ENCODE data around the gene SLC26A6. TPM values are rescaled to one million over a fixed set of nuclear protein-coding genes. Genes with fewer than 3 reads are reported as not detected.

The SLC26A6 gene
- total RNA-seq, 1 experiment from 2014 or later: 58.9 TPM

- peak; percentile 16; the same call in 1 of the 2 replicates for TF ChIP-seq FOXP1 (CRISPR knock-in tag; IDR thresholded peaks at IDR 0.05; ENCODE audit: borderline replicate concordance)
- no peak for TF ChIP-seq ZNF396 (CRISPR knock-in tag; IDR thresholded peaks at IDR 0.05; ENCODE audit: borderline replicate concordance)
- TF ChIP-seq SP1 (CRISPR knock-in tag; conservative IDR thresholded peaks at IDR 0.05): no peak
- TF ChIP-seq MYBL2 (CRISPR knock-in tag; IDR thresholded peaks at IDR 0.05): peak; percentile 52; the same call in 1 of the 2 replicates
- no peak for TF ChIP-seq E2F5 (CRISPR knock-in tag; IDR thresholded peaks at IDR 0.05)
- no peak; the same call in 1 of the 2 replicates for TF ChIP-seq CREM (CRISPR knock-in tag; IDR thresholded peaks at IDR 0.05)
Measured at GRCh38 chr3:48634661-48635221, 520 bp downstream of the SLC26A6 start (continued).

DNA sequence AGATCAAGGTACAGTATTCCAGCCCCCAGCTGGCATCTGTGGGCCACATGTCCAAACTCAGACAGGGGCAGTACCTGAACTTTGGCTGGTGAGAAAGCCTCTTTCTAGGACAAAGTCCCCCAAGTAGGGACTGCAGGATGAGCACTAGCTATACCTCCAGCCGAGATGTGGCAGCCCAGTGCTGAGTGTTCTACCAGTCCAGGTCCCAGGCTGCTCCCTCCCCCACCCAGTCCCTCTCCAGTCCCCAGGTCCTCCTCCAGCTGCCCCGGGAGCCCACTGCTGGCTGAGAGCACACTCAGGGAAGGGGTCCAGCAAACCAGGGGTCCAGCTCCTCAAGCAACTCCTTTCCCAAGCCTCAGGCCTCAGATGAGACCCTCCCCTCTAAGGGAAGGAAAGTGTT lies 1.5 kb downstream of the SLC26A6 start:
- TF ChIP-seq ATF3 (CRISPR knock-in tag; conservative IDR thresholded peaks at IDR 0.05): no peak
- TF ChIP-seq ZNF219 (CRISPR knock-in tag; IDR thresholded peaks at IDR 0.05; ENCODE audit: borderline replicate concordance): no peak
- no peak for TF ChIP-seq PRRX2 (CRISPR knock-in tag; IDR thresholded peaks at IDR 0.05)
- no peak for TF ChIP-seq ETV6 (CRISPR knock-in tag; IDR thresholded peaks at IDR 0.05)
- TF ChIP-seq NFATC4 (CRISPR knock-in tag; IDR thresholded peaks at IDR 0.05): no peak
- no peak for TF ChIP-seq NR2C2 (CRISPR knock-in tag; IDR thresholded peaks at IDR 0.05)
- no peak for TF ChIP-seq ZNF416 (CRISPR knock-in tag; IDR thresholded peaks at IDR 0.05)
- TF ChIP-seq ZNF281 (CRISPR knock-in tag; IDR thresholded peaks at IDR 0.05): no peak
- TF ChIP-seq SOX15 (CRISPR knock-in tag; IDR thresholded peaks at IDR 0.05): no peak
- no peak for TF ChIP-seq PRDM15 (CRISPR knock-in tag; IDR thresholded peaks at IDR 0.05)
- ATAC-seq (no peak), DNase-seq (ENCODE audit: low spot score) (no peak)
- CTCF ChIA-PET: interaction anchor here (1.1 to 3.6 kb wide), 5 partner anchors 9 to 354 kb away, joined by 3 to 46 read pairs (median 39); no protein-coding TSS in a partner anchor
- Mint-ChIP-seq H3K4me1 (peaks cover 32% of the 10 kb centered on the region), H3K27me3 (ENCODE audit: low read depth) (no peaks in the 10 kb centered on the region), H3K36me3 (peaks cover 28% of the 10 kb centered on the region), H3K9me3 (no peaks in the 10 kb centered on the region), H3K4me3 (peak overlapping the region; percentile 84), H3K27ac (no peak overlapping the region)
- POLR2A ChIA-PET: interaction anchor here (1.0 to 2.6 kb wide), 2 partner anchors 9 to 24 kb away, joined by 4 to 11 read pairs; partner anchors contain the start of gene UQCRC1

DNA sequence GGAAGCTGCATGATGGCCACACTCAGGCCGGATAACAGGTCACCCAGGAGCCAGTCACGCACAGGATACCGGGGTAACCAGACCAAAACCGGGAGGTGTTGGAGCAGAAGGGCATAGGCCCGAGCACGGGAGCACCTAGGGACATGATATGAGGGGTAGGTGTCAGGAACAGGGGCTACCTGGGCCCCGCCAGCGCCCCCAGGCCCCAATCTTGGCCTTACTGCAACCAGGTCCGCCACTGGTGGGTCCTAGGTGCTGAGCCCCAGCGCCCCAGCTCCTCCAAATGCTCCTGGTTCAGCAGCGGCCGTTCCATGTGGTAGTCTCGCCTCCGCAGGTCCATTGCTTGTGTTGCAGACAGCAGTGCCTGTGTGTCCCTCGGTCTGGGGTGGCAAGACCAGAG lies 2.0 kb downstream of the SLC26A6 start:
- POLR2A ChIA-PET: no interaction called here
- H3K27me3 Mint-ChIP-seq (ENCODE audit: low read depth): no peaks in the 10 kb centered on the region
- H3K9me3 Mint-ChIP-seq: no peaks in the 10 kb centered on the region
- ATAC-seq (no peak), DNase-seq (ENCODE audit: low spot score) (no peak)
- CTCF ChIA-PET: interaction anchor here (1.1 to 3.6 kb wide), 3 partner anchors 23 to 355 kb away, joined by 3 to 39 read pairs (median 4); no protein-coding TSS in a partner anchor
- H3K4me1 Mint-ChIP-seq: peaks cover 31% of the 10 kb centered on the region
- no peak overlapping the region; the same call in none of the 2 replicates for H3K4me3 Mint-ChIP-seq
- H3K27ac Mint-ChIP-seq: no peak overlapping the region
- H3K36me3 Mint-ChIP-seq: peaks cover 30% of the 10 kb centered on the region
- no peak for TF ChIP-seq ZNF396 (CRISPR knock-in tag; IDR thresholded peaks at IDR 0.05; ENCODE audit: borderline replicate concordance)
- no peak for TF ChIP-seq OVOL2 (CRISPR knock-in tag; IDR thresholded peaks at IDR 0.05; ENCODE audit: borderline replicate concordance)
- TF ChIP-seq TEAD4 (CRISPR knock-in tag; IDR thresholded peaks at IDR 0.05): no peak
- TF ChIP-seq FOXP4 (CRISPR knock-in tag; IDR thresholded peaks at IDR 0.05): no peak
- TF ChIP-seq, protein P1, sequence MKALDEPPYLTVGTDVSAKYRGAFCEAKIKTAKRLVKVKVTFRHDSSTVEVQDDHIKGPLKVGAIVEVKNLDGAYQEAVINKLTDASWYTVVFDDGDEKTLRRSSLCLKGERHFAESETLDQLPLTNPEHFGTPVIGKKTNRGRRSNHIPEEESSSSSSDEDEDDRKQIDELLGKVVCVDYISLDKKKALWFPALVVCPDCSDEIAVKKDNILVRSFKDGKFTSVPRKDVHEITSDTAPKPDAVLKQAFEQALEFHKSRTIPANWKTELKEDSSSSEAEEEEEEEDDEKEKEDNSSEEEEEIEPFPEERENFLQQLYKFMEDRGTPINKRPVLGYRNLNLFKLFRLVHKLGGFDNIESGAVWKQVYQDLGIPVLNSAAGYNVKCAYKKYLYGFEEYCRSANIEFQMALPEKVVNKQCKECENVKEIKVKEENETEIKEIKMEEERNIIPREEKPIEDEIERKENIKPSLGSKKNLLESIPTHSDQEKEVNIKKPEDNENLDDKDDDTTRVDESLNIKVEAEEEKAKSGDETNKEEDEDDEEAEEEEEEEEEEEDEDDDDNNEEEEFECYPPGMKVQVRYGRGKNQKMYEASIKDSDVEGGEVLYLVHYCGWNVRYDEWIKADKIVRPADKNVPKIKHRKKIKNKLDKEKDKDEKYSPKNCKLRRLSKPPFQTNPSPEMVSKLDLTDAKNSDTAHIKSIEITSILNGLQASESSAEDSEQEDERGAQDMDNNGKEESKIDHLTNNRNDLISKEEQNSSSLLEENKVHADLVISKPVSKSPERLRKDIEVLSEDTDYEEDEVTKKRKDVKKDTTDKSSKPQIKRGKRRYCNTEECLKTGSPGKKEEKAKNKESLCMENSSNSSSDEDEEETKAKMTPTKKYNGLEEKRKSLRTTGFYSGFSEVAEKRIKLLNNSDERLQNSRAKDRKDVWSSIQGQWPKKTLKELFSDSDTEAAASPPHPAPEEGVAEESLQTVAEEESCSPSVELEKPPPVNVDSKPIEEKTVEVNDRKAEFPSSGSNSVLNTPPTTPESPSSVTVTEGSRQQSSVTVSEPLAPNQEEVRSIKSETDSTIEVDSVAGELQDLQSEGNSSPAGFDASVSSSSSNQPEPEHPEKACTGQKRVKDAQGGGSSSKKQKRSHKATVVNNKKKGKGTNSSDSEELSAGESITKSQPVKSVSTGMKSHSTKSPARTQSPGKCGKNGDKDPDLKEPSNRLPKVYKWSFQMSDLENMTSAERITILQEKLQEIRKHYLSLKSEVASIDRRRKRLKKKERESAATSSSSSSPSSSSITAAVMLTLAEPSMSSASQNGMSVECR (CRISPR knock-in tag; IDR thresholded peaks at IDR 0.05; ENCODE audit: borderline replicate concordance): no peak

All from WTC11 (cell line).